DND-41 (cell line): ENCODE measurements around the gene MCRS1.

Experiments
- CTCF ChIP-seq: IDR thresholded peaks from 2 replicates; pipeline ENCODE4 v1.5.1; 2012; ENCODE audit warnings: borderline replicate concordance, low read length, moderate library complexity, mild to moderate bottlenecking; ENCODE audit not compliant: poor library complexity, severe bottlenecking; ENCODE audit errors: extremely low read depth
- EZH2 ChIP-seq: IDR thresholded peaks from 3 replicates; pipeline ENCODE4 v1.6.1; 2012; ENCODE audit warnings: borderline replicate concordance, low read depth, mild to moderate bottlenecking, moderate library complexity, low read length, inconsistent platforms; ENCODE audit not compliant: severe bottlenecking

GRCh38 chr12:49549735-49550692 lies 17.9 kb downstream of the MCRS1 start:
- TF ChIP-seq CTCF: no peak
- TF ChIP-seq EZH2: no peak
